BE2C (cell line): ENCODE measurements around the gene RORC.

Experiments used
- DNase-seq: peaks from one replicate; pipeline ENCODE4 v3.0.0-alpha.2; 2020
- H3K27me3 ChIP-seq: fragments of 250-450 bp; sonication (Bioruptor Pico); 2 replicates; pipeline ENCODE4 v1.5.1; 2020; ENCODE audit warnings: mild to moderate bottlenecking
- H3K36me3 ChIP-seq: fragments of 250-450 bp; sonication (Bioruptor Pico); 2 replicates; pipeline ENCODE4 v1.5.1; 2020; ENCODE audit warnings: mild to moderate bottlenecking
- H3K4me1 ChIP-seq: fragments of 250-450 bp; sonication (Bioruptor Pico); 2 replicates; pipeline ENCODE4 v1.5.1; 2020
- H3K4me3 ChIP-seq: 2 replicates; pipeline ENCODE4 v1.5.1; 2011; ENCODE audit warnings: low read depth, low read length
- H3K9me3 ChIP-seq: fragments of 250-450 bp; sonication (Bioruptor Pico); 2 replicates; pipeline ENCODE4 v1.5.1; 2020
- CTCF ChIP-seq: IDR thresholded peaks from 2 replicates; pipeline ENCODE4 v1.5.1; 2012; ENCODE audit warnings: mild to moderate bottlenecking, low read depth, low read length

Gene RORC

GRCh38 chr1:151814426-151814825 is 17.2 kb downstream of the RORC start:
- TF ChIP-seq CTCF, result no peak
- Histone ChIP-seq H3K36me3 (no peaks in the 10 kb centered on the region), H3K4me3 (no peak overlapping the region), H3K9me3 (no peaks in the 10 kb centered on the region), H3K4me1 (no peaks in the 10 kb centered on the region), H3K27me3 (no peaks in the 10 kb centered on the region)
- DNase-seq, result no peak

- H3K4me3 ChIP-seq, result no peak overlapping the region
- H3K9me3 ChIP-seq, result no peaks in the 10 kb centered on the region
- TF ChIP-seq CTCF, result no peak
- no peaks in the 10 kb centered on the region for H3K4me1 ChIP-seq
- no peaks in the 10 kb centered on the region for H3K27me3 ChIP-seq
- no peak for DNase-seq
- H3K36me3 ChIP-seq, result no peaks in the 10 kb centered on the region
Measured at GRCh38 chr1:151813271-151813977, 18.2 kb downstream of the RORC start.

- Histone ChIP-seq H3K36me3 (no peaks in the 10 kb centered on the region), H3K27me3 (no peaks in the 10 kb centered on the region), H3K4me1 (no peaks in the 10 kb centered on the region), H3K4me3 (no peak overlapping the region), H3K9me3 (no peaks in the 10 kb centered on the region)
- DNase-seq, result no peak
- TF ChIP-seq CTCF, result no peak
Measured at GRCh38 chr1:151811181-151811580, 20.4 kb downstream of the RORC start.

- Histone ChIP-seq H3K9me3 (no peaks in the 10 kb centered on the region), H3K36me3 (no peaks in the 10 kb centered on the region), H3K4me1 (peaks cover 4% of the 10 kb centered on the region; the same call in 1 of the 2 replicates), H3K4me3 (no peak overlapping the region), H3K27me3 (no peaks in the 10 kb centered on the region)
- no peak for TF ChIP-seq CTCF
- no peak for DNase-seq
Measured at GRCh38 chr1:151809985-151810556, 21.5 kb downstream of the RORC start.

- peaks cover 4% of the 10 kb centered on the region; the same call in 1 of the 2 replicates for H3K4me1 ChIP-seq
- no peaks in the 10 kb centered on the region for H3K9me3 ChIP-seq
- DNase-seq, result no peak
- H3K27me3 ChIP-seq, result no peaks in the 10 kb centered on the region
- no peak overlapping the region for H3K4me3 ChIP-seq
- no peak for TF ChIP-seq CTCF
- H3K36me3 ChIP-seq, result no peaks in the 10 kb centered on the region
Measured at GRCh38 chr1:151809290-151809984, 22.2 kb downstream of the RORC start.

- H3K4me1 ChIP-seq, result peaks cover 18% of the 10 kb centered on the region
- TF ChIP-seq CTCF, result no peak
- no peak overlapping the region for H3K4me3 ChIP-seq
- H3K27me3 ChIP-seq, result no peaks in the 10 kb centered on the region
- no peaks in the 10 kb centered on the region for H3K36me3 ChIP-seq
- DNase-seq, result no peak
- no peaks in the 10 kb centered on the region for H3K9me3 ChIP-seq
Measured at GRCh38 chr1:151807766-151808165, 23.8 kb downstream of the RORC start.
